ENCODE results near the gene RPS6KA6.

DNA sequence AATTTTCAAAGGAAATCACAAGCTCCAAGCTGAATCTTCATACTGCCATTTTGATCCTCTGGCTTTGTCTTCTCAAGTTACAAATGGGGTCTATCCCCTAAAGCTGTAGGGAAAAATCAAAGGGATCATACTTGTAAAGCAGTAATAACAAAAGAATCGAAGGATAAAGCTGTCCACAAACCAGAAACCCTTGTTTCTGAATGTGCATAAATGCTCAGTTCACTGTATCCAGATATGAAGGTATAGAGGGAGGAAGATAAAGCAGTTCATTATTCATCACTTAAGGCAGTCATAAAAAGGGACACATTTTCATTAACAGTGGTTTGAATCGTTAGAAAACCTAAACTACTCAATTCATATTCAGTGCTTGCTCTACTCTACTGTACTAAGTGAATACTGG lies 33.2 kb upstream of the RPS6KA6 start:
- TF ChIP-seq, protein P1, sequence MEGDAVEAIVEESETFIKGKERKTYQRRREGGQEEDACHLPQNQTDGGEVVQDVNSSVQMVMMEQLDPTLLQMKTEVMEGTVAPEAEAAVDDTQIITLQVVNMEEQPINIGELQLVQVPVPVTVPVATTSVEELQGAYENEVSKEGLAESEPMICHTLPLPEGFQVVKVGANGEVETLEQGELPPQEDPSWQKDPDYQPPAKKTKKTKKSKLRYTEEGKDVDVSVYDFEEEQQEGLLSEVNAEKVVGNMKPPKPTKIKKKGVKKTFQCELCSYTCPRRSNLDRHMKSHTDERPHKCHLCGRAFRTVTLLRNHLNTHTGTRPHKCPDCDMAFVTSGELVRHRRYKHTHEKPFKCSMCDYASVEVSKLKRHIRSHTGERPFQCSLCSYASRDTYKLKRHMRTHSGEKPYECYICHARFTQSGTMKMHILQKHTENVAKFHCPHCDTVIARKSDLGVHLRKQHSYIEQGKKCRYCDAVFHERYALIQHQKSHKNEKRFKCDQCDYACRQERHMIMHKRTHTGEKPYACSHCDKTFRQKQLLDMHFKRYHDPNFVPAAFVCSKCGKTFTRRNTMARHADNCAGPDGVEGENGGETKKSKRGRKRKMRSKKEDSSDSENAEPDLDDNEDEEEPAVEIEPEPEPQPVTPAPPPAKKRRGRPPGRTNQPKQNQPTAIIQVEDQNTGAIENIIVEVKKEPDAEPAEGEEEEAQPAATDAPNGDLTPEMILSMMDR (IDR thresholded peaks at IDR 0.05): no peak
- TF ChIP-seq POLR2AphosphoS5 (IDR thresholded peaks at IDR 0.05): no peak

Measured in transverse colon (tissue), 4 donors.